Caco-2 (cell line): ENCODE data around the gene ST6GAL1. TPM values are rescaled to one million over a fixed set of nuclear protein-coding genes. Genes with fewer than 3 reads are reported as not detected.

Source experiments
- BruUV-seq: library from RNA; stranded (reverse); fragments of 400-500 nt; replicated peaks from 2 replicates; lab custom pipeline; 2021; lab: Mats Ljungman, UMichigan
- CTCF ChIA-PET: fragments of 300-600 bp; sonication (Branson Sonifier 250); formaldehyde crosslinking; loops from one replicate; lab custom pipeline; 2022; ENCODE audit warnings: antibody characterized with exemption; lab: Charles Lee
- POLR2A ChIA-PET: fragments of 300-600 bp; sonication (Branson Sonifier 250); formaldehyde crosslinking; loops from one replicate; lab custom pipeline; 2022; ENCODE audit warnings: antibody characterized with exemption; lab: Charles Lee
- DNase-seq, 2 experiments: peaks; one replicate each; pipeline versions ENCODE4 v3.0.0 to v3.0.0-alpha.2; 2020 to 2022
- H3K27me3 ChIP-seq: replicated peaks from 2 replicates; pipeline ENCODE4 v1.6.0; 2011; ENCODE audit warnings: low read length; ENCODE audit not compliant: control insufficient read depth, insufficient read depth
- H3K36me3 ChIP-seq: 2 replicates; pipeline ENCODE4 v1.5.1; 2011; ENCODE audit warnings: low read length; ENCODE audit not compliant: control insufficient read depth, insufficient read depth
- H3K4me1 ChIP-seq: fragments of 250-450 bp; sonication (Bioruptor Pico); 2 replicates; pipeline ENCODE4 v1.5.1; 2020; ENCODE audit warnings: mild to moderate bottlenecking
- H3K4me3 ChIP-seq: 2 replicates; pipeline ENCODE4 v1.5.1; 2011; ENCODE audit warnings: low read depth, mild to moderate bottlenecking, control low read depth, low read length
- H3K9me3 ChIP-seq: fragments of 250-450 bp; sonication (Bioruptor Pico); 2 replicates; pipeline ENCODE4 v1.5.1; 2020; ENCODE audit warnings: mild to moderate bottlenecking, moderate library complexity
- H3K27ac Mint-ChIP-seq: one replicate; pipeline ENCODE4 v1.8.0; 2022; ENCODE audit warnings: mixed read lengths; ENCODE audit not compliant: unreplicated experiment
- H3K27me3 Mint-ChIP-seq: one replicate; pipeline ENCODE4 v1.8.0; 2022; ENCODE audit warnings: mixed read lengths; ENCODE audit not compliant: insufficient read depth, unreplicated experiment
- H3K36me3 Mint-ChIP-seq: one replicate; pipeline ENCODE4 v1.8.0; 2022; ENCODE audit warnings: mild to moderate bottlenecking, mixed read lengths; ENCODE audit not compliant: insufficient read depth, unreplicated experiment
- H3K4me1 Mint-ChIP-seq: one replicate; pipeline ENCODE4 v1.8.0; 2022; ENCODE audit warnings: low read depth, mixed read lengths; ENCODE audit not compliant: unreplicated experiment
- H3K4me3 Mint-ChIP-seq: one replicate; pipeline ENCODE4 v1.8.0; 2022; ENCODE audit warnings: mild to moderate bottlenecking, moderate library complexity, mixed read lengths; ENCODE audit not compliant: unreplicated experiment
- H3K9me3 Mint-ChIP-seq: one replicate; pipeline ENCODE4 v1.8.0; 2022; ENCODE audit warnings: mixed read lengths; ENCODE audit not compliant: unreplicated experiment
- intact Hi-C: fragments of 100-400 bp; cut with micrococcal nuclease; formaldehyde crosslinking; loops from one replicate; pipeline ENCODE4 v1.10.0; 2022; ENCODE audit not compliant: unreplicated experiment
- total RNA-seq: library from RNA; stranded (reverse); gene quantifications from 2 replicates; pipeline ENCODE4 v1.2.3, GENCODE V29; 2022
- TF ChIP-seq, protein P1 (sequence below), 2 experiments: fragments of 200-600 bp in 1 of 2; IDR thresholded peaks; 1 replicate in 1 of 2; 2 replicates in 1 of 2; pipeline versions ENCODE4 v1.5.1 to v1.8.0; 2011 to 2022; ENCODE audit warnings: antibody characterized with exemption in 1 of 2, control low read depth in 1 of 2, inconsistent platforms in 1 of 2, low read depth in 1 of 2, low read length in 1 of 2, mild to moderate bottlenecking in 1 of 2, moderate library complexity in 1 of 2; ENCODE audit not compliant: insufficient read depth in 1 of 2, severe bottlenecking in 1 of 2, unreplicated experiment in 1 of 2

Gene ST6GAL1
- total RNA-seq, 1 experiment from 2014 or later: 34.6 TPM

DNA sequence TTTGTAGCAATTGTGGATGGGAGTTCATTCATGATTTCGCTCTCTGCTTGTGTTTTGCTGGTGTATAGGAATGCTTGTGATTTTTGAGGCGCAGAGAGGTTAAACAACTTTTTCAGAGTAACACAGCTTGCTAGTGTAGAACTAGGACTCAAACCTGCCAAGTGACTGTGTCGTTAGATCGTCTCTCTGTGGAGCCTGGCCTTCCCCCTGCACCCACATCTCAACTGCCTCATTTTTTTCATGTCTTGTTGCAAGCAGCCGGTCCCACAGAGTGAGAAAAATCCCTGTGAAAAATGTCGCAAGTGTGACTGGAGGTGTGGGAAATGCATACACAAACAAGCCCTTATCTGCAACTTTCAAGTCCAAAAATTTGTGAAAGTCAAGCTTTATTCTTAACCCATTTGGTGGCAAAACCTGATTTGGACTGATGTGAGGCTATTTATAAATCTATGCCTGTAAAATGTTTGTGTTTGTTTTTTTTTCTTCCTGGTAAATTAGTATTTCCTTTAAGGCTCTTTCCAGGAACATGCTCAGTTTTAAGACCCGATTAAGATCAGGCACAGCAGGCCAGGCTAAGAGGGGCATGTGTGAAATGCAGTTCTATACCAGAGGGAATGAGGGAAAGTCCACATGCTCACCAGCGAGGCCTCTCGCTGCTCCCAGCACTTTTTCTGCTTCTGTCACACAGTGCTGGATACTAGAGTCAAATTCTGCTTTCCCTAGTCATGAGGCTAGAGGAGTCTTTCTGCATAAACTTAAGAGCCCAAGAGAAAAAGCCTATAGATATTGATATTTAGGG is 25.8 kb downstream of the ST6GAL1 start:
- Mint-ChIP-seq H3K4me3 (no peak overlapping the region), H3K4me1 (no peaks in the 10 kb centered on the region), H3K9me3 (no peaks in the 10 kb centered on the region), H3K27me3 (no peaks in the 10 kb centered on the region), H3K27ac (no peak overlapping the region), H3K36me3 (no peaks in the 10 kb centered on the region)
- intact Hi-C loops: no loop called here
- no peak for DNase-seq
- no TSS peak for BruUV-seq
- CTCF ChIA-PET: no interaction called here
- Histone ChIP-seq H3K27me3 (no peaks in the 10 kb centered on the region), H3K36me3 (no peaks in the 10 kb centered on the region), H3K4me1 (no peaks in the 10 kb centered on the region), H3K4me3 (no peak overlapping the region), H3K9me3 (no peaks in the 10 kb centered on the region)
- TF ChIP-seq, protein P1, sequence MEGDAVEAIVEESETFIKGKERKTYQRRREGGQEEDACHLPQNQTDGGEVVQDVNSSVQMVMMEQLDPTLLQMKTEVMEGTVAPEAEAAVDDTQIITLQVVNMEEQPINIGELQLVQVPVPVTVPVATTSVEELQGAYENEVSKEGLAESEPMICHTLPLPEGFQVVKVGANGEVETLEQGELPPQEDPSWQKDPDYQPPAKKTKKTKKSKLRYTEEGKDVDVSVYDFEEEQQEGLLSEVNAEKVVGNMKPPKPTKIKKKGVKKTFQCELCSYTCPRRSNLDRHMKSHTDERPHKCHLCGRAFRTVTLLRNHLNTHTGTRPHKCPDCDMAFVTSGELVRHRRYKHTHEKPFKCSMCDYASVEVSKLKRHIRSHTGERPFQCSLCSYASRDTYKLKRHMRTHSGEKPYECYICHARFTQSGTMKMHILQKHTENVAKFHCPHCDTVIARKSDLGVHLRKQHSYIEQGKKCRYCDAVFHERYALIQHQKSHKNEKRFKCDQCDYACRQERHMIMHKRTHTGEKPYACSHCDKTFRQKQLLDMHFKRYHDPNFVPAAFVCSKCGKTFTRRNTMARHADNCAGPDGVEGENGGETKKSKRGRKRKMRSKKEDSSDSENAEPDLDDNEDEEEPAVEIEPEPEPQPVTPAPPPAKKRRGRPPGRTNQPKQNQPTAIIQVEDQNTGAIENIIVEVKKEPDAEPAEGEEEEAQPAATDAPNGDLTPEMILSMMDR (IDR thresholded peaks at IDR 0.05; ENCODE audit: insufficient read depth in 1 of 2, low read depth in 1 of 2, low read length in 1 of 2, severe bottlenecking in 1 of 2, unreplicated experiment in 1 of 2): no peak
- POLR2A ChIA-PET: no interaction called here

GRCh38 chr3:186959029-186959624 is 28.8 kb downstream of the ST6GAL1 start:
- Histone ChIP-seq H3K27me3 (no peaks in the 10 kb centered on the region), H3K4me1 (no peaks in the 10 kb centered on the region), H3K36me3 (no peaks in the 10 kb centered on the region), H3K4me3 (no peak overlapping the region), H3K9me3 (no peaks in the 10 kb centered on the region)
- ChIA-PET POLR2A (no interaction called here), CTCF (no interaction called here)
- Mint-ChIP-seq H3K4me3 (no peak overlapping the region), H3K4me1 (no peaks in the 10 kb centered on the region), H3K9me3 (no peaks in the 10 kb centered on the region), H3K27ac (no peak overlapping the region), H3K27me3 (no peaks in the 10 kb centered on the region), H3K36me3 (no peaks in the 10 kb centered on the region)
- no peak for DNase-seq
- TF ChIP-seq, protein P1 (IDR thresholded peaks at IDR 0.05; ENCODE audit: insufficient read depth in 1 of 2, low read depth in 1 of 2, low read length in 1 of 2, severe bottlenecking in 1 of 2, unreplicated experiment in 1 of 2): no peak
- intact Hi-C loops: no loop called here
- no TSS peak for BruUV-seq

GRCh38 chr3:186960347-186960746 is 30.0 kb downstream of the ST6GAL1 start:
- ChIA-PET CTCF (no interaction called here), POLR2A (no interaction called here)
- no peaks in the 10 kb centered on the region for H3K36me3 Mint-ChIP-seq
- TF ChIP-seq, protein P1 (IDR thresholded peaks at IDR 0.05; ENCODE audit: insufficient read depth in 1 of 2, low read depth in 1 of 2, low read length in 1 of 2, severe bottlenecking in 1 of 2, unreplicated experiment in 1 of 2): no peak
- no peak overlapping the region for H3K4me3 Mint-ChIP-seq
- no peaks in the 10 kb centered on the region for H3K9me3 Mint-ChIP-seq
- H3K27me3 Mint-ChIP-seq: no peaks in the 10 kb centered on the region
- no peaks in the 10 kb centered on the region for H3K36me3 ChIP-seq
- no peaks in the 10 kb centered on the region for H3K27me3 ChIP-seq
- H3K4me1 Mint-ChIP-seq: no peaks in the 10 kb centered on the region
- BruUV-seq: no TSS peak
- intact Hi-C loops: no loop called here
- DNase-seq: no peak
- H3K4me3 ChIP-seq: no peak overlapping the region
- no peaks in the 10 kb centered on the region for H3K9me3 ChIP-seq
- no peaks in the 10 kb centered on the region for H3K4me1 ChIP-seq
- H3K27ac Mint-ChIP-seq: no peak overlapping the region
